Hepatocyte (in vitro differentiated cells): ENCODE measurements around the gene CD80. TPM values are rescaled to one million over a fixed set of nuclear protein-coding genes. Genes with fewer than 3 reads are reported as not detected.
A peak's percentile ranks its signal among the peaks of the same experiment; 100 is the strongest.

Source experiments
- DNase-seq: peaks from one replicate; pipeline ENCODE4 v3.0.0-alpha.2; 2016; ENCODE audit warnings: low spot score
- H2AFZ ChIP-seq: fragments of 200-600 bp; sonication (generic); 2 replicates; pipeline ENCODE4 v1.6.0; 2016; ENCODE audit warnings: antibody characterized with exemption, mild to moderate bottlenecking
- H3K27ac ChIP-seq: fragments of 200-600 bp; sonication (generic); 2 replicates; pipeline ENCODE4 v1.5.1; 2016; ENCODE audit warnings: mild to moderate bottlenecking
- H3K27me3 ChIP-seq: fragments of 200-600 bp; sonication (generic); 2 replicates; pipeline ENCODE4 v1.6.1; 2016
- H3K36me3 ChIP-seq: fragments of 200-600 bp; sonication (generic); replicated peaks from 2 replicates; pipeline ENCODE4 v1.5.1; 2016; ENCODE audit warnings: low read depth; ENCODE audit not compliant: insufficient read depth
- H3K4me1 ChIP-seq: fragments of 200-600 bp; sonication (generic); 2 replicates; pipeline ENCODE4 v1.5.1; 2016; ENCODE audit warnings: mild to moderate bottlenecking, moderate library complexity; ENCODE audit not compliant: insufficient read depth
- H3K4me2 ChIP-seq: fragments of 200-600 bp; sonication (generic); 2 replicates; pipeline ENCODE4 v1.6.0; 2016
- H3K4me3 ChIP-seq: fragments of 200-600 bp; sonication (generic); 2 replicates; pipeline ENCODE4 v1.5.1; 2016; ENCODE audit warnings: mild to moderate bottlenecking
- H3K79me2 ChIP-seq: fragments of 200-600 bp; sonication (generic); 2 replicates; pipeline ENCODE4 v1.6.0; 2017; ENCODE audit warnings: mild to moderate bottlenecking
- H3K9me2 ChIP-seq: fragments of 200-600 bp; sonication (generic); replicated peaks from 2 replicates; pipeline ENCODE4 v1.6.0; 2017; ENCODE audit warnings: mild to moderate bottlenecking; ENCODE audit not compliant: insufficient read depth
- H3K9me3 ChIP-seq: fragments of 200-600 bp; sonication (generic); 2 replicates; pipeline ENCODE4 v1.5.1; 2016; ENCODE audit warnings: low read depth, mild to moderate bottlenecking
- H4K20me1 ChIP-seq: fragments of 200-600 bp; sonication (generic); 2 replicates; pipeline ENCODE4 v1.6.0; 2016; ENCODE audit warnings: mild to moderate bottlenecking; ENCODE audit not compliant: insufficient read depth, poor library complexity, severe bottlenecking
- CTCF ChIP-seq: fragments of 200-600 bp; sonication (generic); IDR thresholded peaks from 2 replicates; pipeline ENCODE4 v1.5.1; 2016; ENCODE audit warnings: antibody characterized with exemption, mild to moderate bottlenecking; ENCODE audit not compliant: poor library complexity
- EZH2 ChIP-seq: fragments of 200-600 bp; sonication (generic); IDR thresholded peaks from 2 replicates; pipeline ENCODE4 v1.6.1; 2016; ENCODE audit warnings: antibody characterized with exemption, mild to moderate bottlenecking, borderline replicate concordance
- EZH2phosphoT487 ChIP-seq: fragments of 200-600 bp; sonication (generic); IDR thresholded peaks from one replicate; pipeline ENCODE4 v1.6.1; 2018; ENCODE audit warnings: antibody characterized with exemption, mild to moderate bottlenecking, low read depth, moderate library complexity; ENCODE audit not compliant: unreplicated experiment, severe bottlenecking
- WGBS: methylation state at CpG from one replicate; pipeline ENCODE4 v1.1.6; 2016; ENCODE audit warnings: low lambda C conversion rate; ENCODE audit errors: missing lambda C conversion rate; 5-methylcytosine and 5-hydroxymethylcytosine counted together
- polyA plus RNA-seq: library from polyadenylated mRNA; unstranded; fragments of >200 nt; fragmentation: Nextera tagmentation; extraction: Ambion mirVana; gene quantifications from 2 replicates; pipeline ENCODE4 v1.2.1, GENCODE V29; 2016
- total RNA-seq: library from RNA; depleted of rRNA; stranded (reverse); fragments of >200 nt; gene quantifications from 2 replicates; pipeline ENCODE4 v1.2.3, GENCODE V29; 2014

Gene CD80
- total and polyA plus RNA-seq, 2 experiments from 2014 or later: 0.07 TPM; not detected in 1

GRCh38 chr3:119498186-119499011 lies 61.0 kb downstream of the CD80 start, which contains the start of gene TIMMDC1:
Gene TIMMDC1, plus strand, starts transcription at chr3:119498547. Its CDS starts 187 bp downstream, at chr3:119498734.
- peaks cover 38% of the 10 kb centered on the region for H3K79me2 ChIP-seq
- H3K4me2 ChIP-seq: peak within 1 kb of the TSS; percentile 90
- TF ChIP-seq EZH2: no peak
- no peak for TF ChIP-seq CTCF
- TF ChIP-seq EZH2phosphoT487: no peak
- H3K36me3 ChIP-seq: no peaks in the 10 kb centered on the region
- H2AFZ ChIP-seq: peak within 1 kb of the TSS; percentile 94
- H3K27ac ChIP-seq: peak within 1 kb of the TSS; percentile 98
- no peaks in the 10 kb centered on the region for H3K9me3 ChIP-seq
- WGBS: under 1% methylated on average over 58 of the region's 58 CpGs
- peak; percentile 98 for DNase-seq
- H4K20me1 ChIP-seq: no peaks in the 10 kb centered on the region
- no peaks in the 10 kb centered on the region for H3K27me3 ChIP-seq
- H3K4me3 ChIP-seq: peak within 1 kb of the TSS; percentile 68
- H3K4me1 ChIP-seq: peaks cover 24% of the 10 kb centered on the region
- H3K9me2 ChIP-seq: no peaks in the 10 kb centered on the region

DNA sequence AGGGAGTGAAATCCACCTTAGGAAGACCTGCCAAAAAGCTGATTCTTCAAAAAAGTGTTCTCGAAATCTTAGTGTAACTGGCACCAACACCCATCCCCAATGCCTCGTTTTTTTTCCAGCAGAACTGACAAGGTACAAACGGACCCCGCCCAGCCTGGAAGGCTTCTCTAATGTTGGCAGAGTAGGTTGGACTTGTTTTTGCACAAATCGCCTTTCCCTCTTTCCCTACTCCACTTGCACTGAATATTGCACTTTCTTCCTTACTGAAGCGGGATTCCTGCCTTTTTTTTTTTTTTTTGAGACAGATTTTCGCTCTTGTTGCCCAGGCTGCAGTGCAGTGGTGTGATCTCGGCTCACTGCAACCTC lies 61.6 kb downstream of the CD80 start:
- Histone ChIP-seq H3K9me2 (no peaks in the 10 kb centered on the region), H3K27ac (peak overlapping the region; percentile 86), H3K4me1 (peaks cover 24% of the 10 kb centered on the region), H3K4me3 (peak overlapping the region; percentile 12), H3K9me3 (no peaks in the 10 kb centered on the region), H3K79me2 (peaks cover 33% of the 10 kb centered on the region), H2AFZ (peak overlapping the region; percentile 83), H4K20me1 (no peaks in the 10 kb centered on the region), H3K4me2 (peak overlapping the region; percentile 90), H3K27me3 (no peaks in the 10 kb centered on the region), H3K36me3 (no peaks in the 10 kb centered on the region)
- DNase-seq: peak; percentile 50
- TF ChIP-seq EZH2phosphoT487 (no peak), CTCF (no peak), EZH2 (no peak)
- WGBS: 4% methylated on average over 8 of the region's 8 CpGs

GRCh38 chr3:119494597-119494996 lies 64.8 kb downstream of the CD80 start:
- H3K36me3 ChIP-seq: no peaks in the 10 kb centered on the region
- no peak overlapping the region for H3K4me2 ChIP-seq
- H3K4me1 ChIP-seq: peaks cover 13% of the 10 kb centered on the region
- no peak for DNase-seq
- H3K27ac ChIP-seq: no peak overlapping the region
- no peaks in the 10 kb centered on the region for H3K9me3 ChIP-seq
- H2AFZ ChIP-seq: no peak overlapping the region
- H3K4me3 ChIP-seq: no peak overlapping the region
- peaks cover 9% of the 10 kb centered on the region for H3K79me2 ChIP-seq
- no peaks in the 10 kb centered on the region for H4K20me1 ChIP-seq
- no peaks in the 10 kb centered on the region for H3K27me3 ChIP-seq
- TF ChIP-seq EZH2 (no peak), CTCF (no peak), EZH2phosphoT487 (no peak)
- H3K9me2 ChIP-seq: no peaks in the 10 kb centered on the region
- 77% methylated on average over 2 of the region's 2 CpGs for WGBS
